Neural crest cell (in vitro differentiated cells): ENCODE measurements around the gene STARD10. TPM values are rescaled to one million over a fixed set of nuclear protein-coding genes. Genes with fewer than 3 reads are reported as not detected.

Source experiments
- DNase-seq: peaks from one replicate; pipeline ENCODE4 v3.0.0; 2021; ENCODE audit warnings: low read depth, mixed read lengths, low spot score
- H3K27ac Mint-ChIP-seq: one replicate; pipeline ENCODE4 v1.8.0; 2021; ENCODE audit warnings: mild to moderate bottlenecking, mixed read lengths; ENCODE audit not compliant: unreplicated experiment
- H3K27me3 Mint-ChIP-seq: 2 replicates; pipeline ENCODE4 v1.8.0; 2021; ENCODE audit warnings: low read depth, mild to moderate bottlenecking, mixed read lengths
- H3K36me3 Mint-ChIP-seq: 2 replicates; pipeline ENCODE4 v1.8.0; 2021; ENCODE audit warnings: low read depth, mild to moderate bottlenecking, mixed read lengths
- H3K4me1 Mint-ChIP-seq: 2 replicates; pipeline ENCODE4 v1.8.0; 2021; ENCODE audit warnings: mixed read lengths
- H3K4me3 Mint-ChIP-seq: one replicate; pipeline ENCODE4 v1.8.0; 2021; ENCODE audit warnings: mild to moderate bottlenecking, mixed read lengths
- H3K9me3 Mint-ChIP-seq: 2 replicates; pipeline ENCODE4 v1.8.0; 2021; ENCODE audit warnings: mixed read lengths
- total RNA-seq: library from RNA; stranded (reverse); gene quantifications from 2 replicates; pipeline ENCODE4 v1.2.1, GENCODE V29; 2021
- TF ChIP-seq, protein P1 (sequence below): fragments of 200-600 bp; sonication (generic); conservative IDR thresholded peaks from 2 replicates; pipeline ENCODE4 v1.5.0; 2021; ENCODE audit warnings: antibody characterized with exemption, mild to moderate bottlenecking

Gene STARD10
- total RNA-seq, 1 donor from 2014 or later: 12.6 TPM

DNA sequence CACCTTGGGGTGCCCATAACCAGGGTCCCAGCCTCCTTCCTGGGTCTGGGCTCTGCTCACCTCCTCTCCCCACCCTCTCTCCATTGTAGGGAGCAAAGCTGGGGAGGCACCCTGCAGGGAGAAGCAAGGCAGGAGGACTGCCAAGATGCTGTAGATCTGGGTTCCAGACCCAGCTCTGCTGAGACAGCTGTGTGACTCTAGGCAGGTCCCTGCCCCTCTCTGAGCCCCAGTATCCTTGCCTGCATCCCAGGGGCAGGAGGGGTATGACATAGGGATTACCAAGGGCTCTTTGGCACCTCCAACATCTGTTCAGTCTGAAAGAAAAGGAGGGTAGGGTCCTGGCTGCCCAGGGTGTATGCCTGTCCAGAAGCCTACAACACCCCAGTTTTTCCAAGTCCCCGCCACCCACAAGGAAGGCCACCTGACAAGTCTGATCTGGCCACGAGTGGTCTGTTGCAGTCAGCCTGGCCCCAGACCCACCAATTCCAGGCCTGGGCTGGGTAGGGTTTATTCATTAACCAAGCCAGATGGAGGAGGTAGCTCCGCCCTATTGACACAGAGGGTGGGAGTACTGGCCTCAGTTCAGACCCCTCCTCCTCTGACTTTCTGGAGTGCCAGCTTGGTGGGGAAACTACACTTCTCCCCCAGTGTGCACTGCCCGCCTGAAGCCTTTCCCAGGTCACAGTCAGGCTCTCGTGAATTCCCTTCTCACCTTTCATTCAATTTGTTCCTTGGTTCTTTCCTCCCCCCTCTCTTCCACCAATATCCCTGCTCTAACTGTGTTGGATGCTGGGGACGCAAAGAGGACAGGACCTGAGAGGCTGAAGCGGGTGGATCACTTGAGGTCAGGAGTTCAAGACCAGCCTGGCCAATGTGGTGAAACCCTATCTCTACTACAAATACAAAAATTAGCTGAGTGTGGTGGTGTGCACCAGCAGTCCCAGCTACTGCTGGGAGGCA lies 15.0 kb downstream of the STARD10 start:
- peaks cover 20% of the 10 kb centered on the region for H3K4me1 Mint-ChIP-seq
- peak overlapping the region; percentile 82 for H3K4me3 Mint-ChIP-seq
- TF ChIP-seq, protein P1, sequence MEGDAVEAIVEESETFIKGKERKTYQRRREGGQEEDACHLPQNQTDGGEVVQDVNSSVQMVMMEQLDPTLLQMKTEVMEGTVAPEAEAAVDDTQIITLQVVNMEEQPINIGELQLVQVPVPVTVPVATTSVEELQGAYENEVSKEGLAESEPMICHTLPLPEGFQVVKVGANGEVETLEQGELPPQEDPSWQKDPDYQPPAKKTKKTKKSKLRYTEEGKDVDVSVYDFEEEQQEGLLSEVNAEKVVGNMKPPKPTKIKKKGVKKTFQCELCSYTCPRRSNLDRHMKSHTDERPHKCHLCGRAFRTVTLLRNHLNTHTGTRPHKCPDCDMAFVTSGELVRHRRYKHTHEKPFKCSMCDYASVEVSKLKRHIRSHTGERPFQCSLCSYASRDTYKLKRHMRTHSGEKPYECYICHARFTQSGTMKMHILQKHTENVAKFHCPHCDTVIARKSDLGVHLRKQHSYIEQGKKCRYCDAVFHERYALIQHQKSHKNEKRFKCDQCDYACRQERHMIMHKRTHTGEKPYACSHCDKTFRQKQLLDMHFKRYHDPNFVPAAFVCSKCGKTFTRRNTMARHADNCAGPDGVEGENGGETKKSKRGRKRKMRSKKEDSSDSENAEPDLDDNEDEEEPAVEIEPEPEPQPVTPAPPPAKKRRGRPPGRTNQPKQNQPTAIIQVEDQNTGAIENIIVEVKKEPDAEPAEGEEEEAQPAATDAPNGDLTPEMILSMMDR: no peak
- DNase-seq: no peak
- no peak overlapping the region for H3K27ac Mint-ChIP-seq
- no peaks in the 10 kb centered on the region for H3K36me3 Mint-ChIP-seq
- peaks cover 17% of the 10 kb centered on the region for H3K27me3 Mint-ChIP-seq
- no peaks in the 10 kb centered on the region for H3K9me3 Mint-ChIP-seq

DNA sequence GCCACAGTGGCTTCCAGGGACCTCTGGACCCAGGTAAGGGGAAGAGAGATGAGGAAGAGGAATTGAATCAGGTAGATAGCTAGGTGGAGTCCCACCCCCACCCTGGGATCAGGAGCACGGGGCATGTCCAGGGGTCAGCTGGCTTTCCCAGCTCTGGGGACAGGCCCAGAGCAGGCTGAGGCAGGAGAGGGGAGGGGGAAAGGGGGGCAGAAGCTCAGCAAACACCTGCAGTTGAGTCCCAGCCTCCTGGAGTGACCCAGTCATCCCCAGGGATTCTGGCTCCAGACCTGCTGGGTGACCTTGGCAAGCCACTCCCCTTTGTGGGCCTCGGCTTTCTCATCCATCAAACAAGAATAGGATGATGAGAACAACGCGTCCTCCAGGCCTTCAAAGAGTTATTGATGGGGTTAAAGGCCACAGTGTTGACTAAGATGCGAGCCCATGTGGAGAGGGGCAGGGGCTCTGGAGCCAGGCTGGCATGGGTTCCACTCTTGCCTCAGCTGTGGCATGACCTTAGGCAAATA lies 16.0 kb downstream of the STARD10 start:
- Mint-ChIP-seq H3K4me1 (peaks cover 29% of the 10 kb centered on the region), H3K27ac (no peak overlapping the region), H3K27me3 (peaks cover 17% of the 10 kb centered on the region), H3K9me3 (no peaks in the 10 kb centered on the region), H3K4me3 (peak overlapping the region; percentile 61), H3K36me3 (no peaks in the 10 kb centered on the region)
- no peak for DNase-seq
- TF ChIP-seq, protein P1: no peak

DNA sequence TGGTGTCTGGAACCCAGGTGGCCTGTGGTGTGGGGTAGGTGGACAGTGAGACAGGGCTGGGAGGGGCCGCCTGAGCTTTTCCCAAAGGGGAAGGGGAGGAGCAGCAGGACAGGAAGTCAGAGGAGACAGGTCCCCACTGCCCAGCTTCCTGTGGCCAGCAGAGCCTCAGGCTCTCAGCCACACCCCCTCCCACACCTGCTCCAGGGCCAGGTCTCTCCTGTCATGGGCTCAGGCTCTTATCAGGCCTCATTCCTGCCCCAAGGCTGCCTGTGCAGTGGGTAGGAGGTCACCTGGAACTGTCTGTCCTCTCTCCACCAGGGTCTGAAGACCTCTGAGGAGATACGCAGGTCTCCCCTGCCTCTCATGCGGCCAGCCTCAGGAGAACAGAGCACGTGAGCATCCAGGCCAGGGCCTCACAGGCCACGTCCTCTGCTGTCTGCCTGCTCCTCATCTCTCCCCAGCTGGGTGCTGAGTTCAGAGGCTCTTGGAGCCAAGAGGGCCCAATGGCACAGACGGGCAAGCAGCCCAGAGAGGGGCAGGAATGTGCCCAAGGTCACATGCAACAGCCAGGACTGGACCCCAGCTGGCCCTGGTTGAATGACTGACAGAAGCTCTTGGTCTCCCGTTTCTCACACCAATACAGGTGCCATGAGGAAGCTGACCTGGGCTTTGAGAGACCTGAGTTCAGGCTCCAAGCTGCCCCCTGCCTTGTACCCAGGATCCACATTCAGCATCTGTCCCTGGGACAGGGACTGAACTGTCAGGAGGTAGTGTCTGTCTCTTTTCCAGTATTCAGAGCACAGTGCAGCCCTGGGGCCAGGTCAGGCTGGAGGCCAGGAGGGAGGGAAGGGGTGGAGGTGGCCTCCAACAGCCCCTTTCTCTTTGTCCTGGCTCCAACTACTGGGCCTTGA lies 16.7 kb downstream of the STARD10 start:
- Mint-ChIP-seq H3K4me1 (peaks cover 24% of the 10 kb centered on the region), H3K36me3 (no peaks in the 10 kb centered on the region), H3K27ac (peak overlapping the region; percentile 19), H3K27me3 (peaks cover 14% of the 10 kb centered on the region), H3K9me3 (no peaks in the 10 kb centered on the region), H3K4me3 (no peak overlapping the region)
- DNase-seq: no peak
- TF ChIP-seq, protein P1: no peak

DNA sequence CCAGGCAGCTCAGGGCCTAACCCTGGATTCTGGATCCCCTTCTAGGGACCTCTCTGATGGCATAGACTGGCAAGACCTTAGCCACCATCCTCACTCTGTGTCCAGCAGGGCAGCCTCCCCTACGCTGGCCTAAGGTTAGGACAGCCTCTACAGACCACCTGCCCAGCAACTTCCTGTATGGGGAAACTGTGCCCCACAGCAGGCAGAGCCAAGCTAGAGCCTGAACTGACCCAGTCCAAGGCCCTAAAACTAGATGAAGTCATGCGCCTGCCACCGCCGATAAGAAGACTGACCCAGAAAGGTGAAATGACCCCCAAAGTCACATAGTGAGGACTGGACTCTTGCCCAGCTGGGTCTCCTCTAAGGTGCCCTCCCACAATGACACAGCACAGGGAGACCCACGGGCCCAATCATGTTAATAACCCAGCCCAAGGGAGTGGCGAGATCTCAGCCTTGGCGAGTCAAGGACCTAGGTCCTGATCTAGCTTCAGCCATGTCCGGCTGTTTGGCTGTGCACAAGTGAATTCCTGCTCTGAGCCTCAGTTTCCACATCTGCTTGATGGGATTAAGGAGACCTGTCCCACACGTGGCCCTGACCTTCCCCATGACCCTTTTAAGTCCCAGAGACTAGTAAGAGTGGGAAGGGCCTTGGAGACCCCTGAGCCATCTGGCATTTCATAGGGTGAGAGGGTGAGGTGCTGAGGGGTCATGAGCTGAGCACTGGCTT lies 17.6 kb downstream of the STARD10 start:
- Mint-ChIP-seq H3K36me3 (no peaks in the 10 kb centered on the region), H3K9me3 (no peaks in the 10 kb centered on the region), H3K4me1 (peaks cover 20% of the 10 kb centered on the region), H3K4me3 (no peak overlapping the region), H3K27ac (no peak overlapping the region), H3K27me3 (peaks cover 11% of the 10 kb centered on the region)
- no peak for DNase-seq
- TF ChIP-seq, protein P1: no peak
